Right ventricle myocardium inferior (tissue), 1 donor: ENCODE measurements around the gene SLC16A10. TPM values are rescaled to one million over a fixed set of nuclear protein-coding genes. Genes with fewer than 3 reads are reported as not detected.
A peak's percentile ranks its signal among the peaks of the same experiment; 100 is the strongest.
"Not testable (repeated sequence)": the region's sequence is repeated elsewhere in the genome, so short reads cannot be mapped to it uniquely, and the experiment has no call there.

Experiments used
- ATAC-seq: fragments of 200-7000 bp; cut with Tn5 transposase; one replicate; pipeline ENCODE4 v1.9.1; 2020; ENCODE audit warnings: mild to moderate bottlenecking, moderate library complexity
- DNase-seq: peaks from one replicate; pipeline ENCODE4 v3.0.0; 2021; ENCODE audit errors: missing footprints
- intact Hi-C: fragments of 100-400 bp; cut with DNase I; formaldehyde crosslinking; loops from one replicate; pipeline ENCODE4 v1.11.0; 2022
- long read RNA-seq: library from polyadenylated mRNA; unstranded; transcript quantifications from one replicate; pipeline ENCODE4 v2.0.0, GENCODE V29; 2021
- total RNA-seq: library from RNA; stranded (reverse); fragmentation: NEBNext Ultra II Directional; extraction: Animal tissue kit (Norgen Biotek cat#: 25700); gene quantifications from one replicate; pipeline ENCODE4 v1.2.1, GENCODE V29; 2021
- donor health status: DM: no; HTN: yes; CAD: no; lungs with severe emphysema.

The SLC16A10 gene
- total RNA-seq = 12.1 TPM
- long read RNA-seq, transcript SLC16A10-202 (6 exons, 2,508 nt) = major isoform, 6 of 9 reads
- long read RNA-seq, partial matches to known transcripts = 2 of 9 reads
- long read RNA-seq, other reads (novel, unspliced or antisense) = 1 of 9 reads

- intact Hi-C loops = no loop called here
- DNase-seq = peak; percentile 80
- peak; percentile 92 for ATAC-seq
These were observed at the start of gene SLC16A10 for GRCh38 chr6:111087106-111087835. Gene SLC16A10, plus strand, starts transcription at chr6:111087503. Its CDS starts 250 bp downstream, at chr6:111087753.

- ATAC-seq = no peak
- DNase-seq = no peak
- intact Hi-C loops = no loop called here
These were observed 48.6 kb upstream of the SLC16A10 start for GRCh38 chr6:111038534-111039252.

- DNase-seq (no peak), ATAC-seq (no peak)
- intact Hi-C loops = no loop called here
These were observed 45.4 kb upstream of the SLC16A10 start for GRCh38 chr6:111041917-111042316.

- intact Hi-C loops = no loop called here
- ATAC-seq = no peak
These were observed 40.1 kb upstream of the SLC16A10 start for GRCh38 chr6:111047244-111047643.

GRCh38 chr6:111050261-111051023 is 36.9 kb upstream of the SLC16A10 start:
- intact Hi-C loops = no loop called here
- DNase-seq (no peak), ATAC-seq (no peak)

More at GRCh38 chr6:111047244-111047643, 40.1 kb upstream of the SLC16A10 start:
- DNase-seq = no peak

- no peak for ATAC-seq
- no peak for DNase-seq
- intact Hi-C loops = no loop called here
These were observed 35.1 kb upstream of the SLC16A10 start for GRCh38 chr6:111052171-111052570.

GRCh38 chr6:111057074-111057752 is 30.1 kb upstream of the SLC16A10 start:
- DNase-seq (no peak), ATAC-seq (peak; percentile 43)
- intact Hi-C loops = loop anchor here (2.0 kb wide), 1 partner anchor 154 kb away; no protein-coding TSS in a partner anchor

- ATAC-seq (no peak), DNase-seq (no peak)
- intact Hi-C loops = no loop called here
These were observed 25.8 kb upstream of the SLC16A10 start for GRCh38 chr6:111061508-111061907.

GRCh38 chr6:111061985-111062384 is 25.3 kb upstream of the SLC16A10 start:
- intact Hi-C loops, ATAC-seq, DNase-seq: not testable (repeated sequence)

GRCh38 chr6:111062860-111063259 is 24.4 kb upstream of the SLC16A10 start:
- ATAC-seq, intact Hi-C loops, DNase-seq: not testable (repeated sequence)

GRCh38 chr6:111068109-111068865 is 19.0 kb upstream of the SLC16A10 start:
- intact Hi-C loops = no loop called here
- no peak for DNase-seq
- no peak for ATAC-seq

- intact Hi-C loops = no loop called here
- ATAC-seq = no peak
- no peak for DNase-seq
These were observed 18.5 kb upstream of the SLC16A10 start for GRCh38 chr6:111068866-111069234.

GRCh38 chr6:111069382-111070104 is 17.8 kb upstream of the SLC16A10 start:
- intact Hi-C loops = no loop called here
- no peak for DNase-seq
- ATAC-seq = no peak

- intact Hi-C loops = no loop called here
These were observed 16.9 kb upstream of the SLC16A10 start for GRCh38 chr6:111070105-111071005.

GRCh38 chr6:111072801-111073360 is 14.4 kb upstream of the SLC16A10 start:
- ATAC-seq (no peak), DNase-seq (no peak)
- intact Hi-C loops = no loop called here

More at GRCh38 chr6:111070105-111071005, 16.9 kb upstream of the SLC16A10 start:
- ATAC-seq (no peak), DNase-seq (no peak)

- intact Hi-C loops = no loop called here
- DNase-seq = no peak
- ATAC-seq = no peak
These were observed 13.0 kb upstream of the SLC16A10 start for GRCh38 chr6:111074311-111074710.
